Astrocyte of the cerebellum (primary cell): ENCODE data around the gene UQCC2.

ENCODE experiments used
- DNase-seq: peaks from one replicate; pipeline ENCODE4 v3.0.0-alpha.2; 2011; ENCODE audit warnings: low read depth
- H3K4me3 ChIP-seq: 2 replicates; pipeline ENCODE4 v1.5.1; 2011; ENCODE audit warnings: mild to moderate bottlenecking, low read depth, low read length, moderate library complexity
- in situ Hi-C: cut with HindIII; loops from 2 replicates; pipeline ENCODE4 v1.10.0; 2017; ENCODE audit warnings: low sequenced_read_pairs
- TF ChIP-seq, protein P1 (sequence below): IDR thresholded peaks from 2 replicates; pipeline ENCODE4 v1.5.1; 2012; ENCODE audit warnings: low read length, low read depth, moderate library complexity, mild to moderate bottlenecking; ENCODE audit errors: missing control alignments

The UQCC2 gene

GRCh38 chr6:33694401-33694931 is 17.0 kb downstream of the UQCC2 start:
- TF ChIP-seq, protein P1, sequence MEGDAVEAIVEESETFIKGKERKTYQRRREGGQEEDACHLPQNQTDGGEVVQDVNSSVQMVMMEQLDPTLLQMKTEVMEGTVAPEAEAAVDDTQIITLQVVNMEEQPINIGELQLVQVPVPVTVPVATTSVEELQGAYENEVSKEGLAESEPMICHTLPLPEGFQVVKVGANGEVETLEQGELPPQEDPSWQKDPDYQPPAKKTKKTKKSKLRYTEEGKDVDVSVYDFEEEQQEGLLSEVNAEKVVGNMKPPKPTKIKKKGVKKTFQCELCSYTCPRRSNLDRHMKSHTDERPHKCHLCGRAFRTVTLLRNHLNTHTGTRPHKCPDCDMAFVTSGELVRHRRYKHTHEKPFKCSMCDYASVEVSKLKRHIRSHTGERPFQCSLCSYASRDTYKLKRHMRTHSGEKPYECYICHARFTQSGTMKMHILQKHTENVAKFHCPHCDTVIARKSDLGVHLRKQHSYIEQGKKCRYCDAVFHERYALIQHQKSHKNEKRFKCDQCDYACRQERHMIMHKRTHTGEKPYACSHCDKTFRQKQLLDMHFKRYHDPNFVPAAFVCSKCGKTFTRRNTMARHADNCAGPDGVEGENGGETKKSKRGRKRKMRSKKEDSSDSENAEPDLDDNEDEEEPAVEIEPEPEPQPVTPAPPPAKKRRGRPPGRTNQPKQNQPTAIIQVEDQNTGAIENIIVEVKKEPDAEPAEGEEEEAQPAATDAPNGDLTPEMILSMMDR, result no peak
- no peak for DNase-seq
- in situ Hi-C loops, result no loop called here
- H3K4me3 ChIP-seq, result no peak overlapping the region

- TF ChIP-seq, protein P1, result no peak
- H3K4me3 ChIP-seq, result no peak overlapping the region
- no peak for DNase-seq
- in situ Hi-C loops, result no loop called here
Observed at GRCh38 chr6:33693186-33694105, 18.1 kb downstream of the UQCC2 start.

DNA sequence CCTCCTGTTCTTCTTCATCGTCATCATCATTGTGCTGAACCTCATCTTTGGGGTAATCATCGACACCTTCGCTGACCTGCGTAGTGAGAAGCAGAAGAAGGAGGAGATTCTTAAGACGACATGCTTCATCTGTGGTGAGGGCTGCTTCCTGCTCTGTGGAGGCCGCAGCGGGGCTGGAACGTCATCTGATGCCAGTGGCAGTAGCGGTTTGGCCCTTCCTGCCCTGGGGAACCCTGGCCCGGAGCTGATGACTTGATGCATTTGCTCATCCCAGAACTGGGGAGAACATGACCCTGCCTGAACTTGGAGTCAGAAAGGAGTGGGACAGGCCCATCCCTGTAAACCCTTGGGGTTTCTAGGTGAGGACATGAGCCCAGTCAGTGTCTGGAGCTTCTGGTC is 18.7 kb downstream of the UQCC2 start:
- TF ChIP-seq, protein P1, result no peak

GRCh38 chr6:33692078-33692759 is 19.3 kb downstream of the UQCC2 start:
- DNase-seq, result peak; percentile 29
- TF ChIP-seq, protein P1, result no peak
- no peak overlapping the region for H3K4me3 ChIP-seq
- in situ Hi-C loops, result no loop called here

More for the DNA sequence above, 18.7 kb downstream of the UQCC2 start:
- in situ Hi-C loops, result no loop called here
- no peak for DNase-seq
- no peak overlapping the region for H3K4me3 ChIP-seq

DNA sequence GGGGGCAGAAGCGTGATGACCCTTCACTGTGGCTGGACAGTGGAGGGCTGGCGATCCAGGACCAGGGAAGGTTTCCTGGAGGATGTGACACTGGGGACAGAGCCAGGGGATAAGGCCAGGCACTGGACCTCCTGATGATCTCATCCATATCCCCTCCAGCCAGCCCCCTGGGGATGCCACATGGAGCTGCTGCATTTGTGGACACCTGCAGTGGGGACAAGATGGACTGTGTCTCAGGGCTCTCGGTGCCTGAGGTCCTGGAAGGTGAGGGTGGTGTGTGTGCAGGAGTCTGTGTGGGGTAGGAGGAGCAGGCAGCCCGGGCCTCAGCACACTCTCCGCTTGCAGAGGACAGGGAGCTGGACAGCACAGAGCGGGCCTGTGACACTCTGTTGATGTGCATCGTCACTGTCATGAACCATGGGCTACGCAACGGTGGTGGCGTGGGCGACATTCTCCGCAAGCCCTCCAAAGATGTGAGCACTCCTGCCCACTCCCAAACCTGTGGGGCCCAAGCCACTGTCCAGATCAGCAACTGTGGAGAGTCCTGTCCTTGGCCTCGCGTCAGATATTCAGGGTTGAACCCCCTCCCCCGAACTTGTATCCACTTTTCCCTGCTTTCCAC is 19.9 kb downstream of the UQCC2 start:
- no peak for DNase-seq
- TF ChIP-seq, protein P1, result no peak
- no peak overlapping the region for H3K4me3 ChIP-seq
- in situ Hi-C loops, result no loop called here

GRCh38 chr6:33690766-33691165 is 20.7 kb downstream of the UQCC2 start:
- H3K4me3 ChIP-seq, result no peak overlapping the region
- no peak for DNase-seq
- in situ Hi-C loops, result no loop called here
- TF ChIP-seq, protein P1, result no peak
